Muscle of leg (tissue), 11 donors: ENCODE measurements around the gene LYRM1. TPM values are rescaled to one million over a fixed set of nuclear protein-coding genes. Genes with fewer than 3 reads are reported as not detected.

Experiments used
- DNase-seq: peaks from one replicate; pipeline ENCODE4 v3.0.0; 2013
- H3K27ac ChIP-seq: one replicate; pipeline ENCODE4 v1.5.1; 2013; ENCODE audit warnings: mild to moderate bottlenecking, low read length, control low read depth
- H3K27me3 ChIP-seq: one replicate; pipeline ENCODE4 v1.6.1; 2013; ENCODE audit warnings: low read length; ENCODE audit not compliant: control insufficient read depth, insufficient read depth
- H3K36me3 ChIP-seq: one replicate; pipeline ENCODE4 v1.6.1; 2013; ENCODE audit warnings: low read length; ENCODE audit not compliant: control insufficient read depth, insufficient read depth
- H3K4me1 ChIP-seq: one replicate; pipeline ENCODE4 v1.6.1; 2013; ENCODE audit warnings: low read length; ENCODE audit not compliant: control insufficient read depth, insufficient read depth
- H3K4me3 ChIP-seq: one replicate; pipeline ENCODE4 v1.5.1; 2013; ENCODE audit warnings: low read length, control low read depth
- H3K9me3 ChIP-seq: replicated peaks from 2 replicates; pipeline ENCODE4 v1.6.1; 2013; ENCODE audit warnings: low read depth, low read length; ENCODE audit not compliant: control insufficient read depth
- WGBS: methylation state at CpG from one replicate; pipeline ENCODE4 v1.1.5; 2013; ENCODE audit warnings: missing lambda C conversion rate; ENCODE audit not compliant: insufficient coverage; 5-methylcytosine and 5-hydroxymethylcytosine counted together
- polyA plus RNA-seq, 8 donors: library from polyadenylated mRNA; unstranded; fragments of 120-200 nt; gene quantifications; one replicate each; pipeline versions ENCODE4 v1.2.1 to v1.2.3, GENCODE V29; 2013; ENCODE audit warnings: inconsistent platforms in 1 of 8, low replicate concordance in 1 of 8; ENCODE audit not compliant: insufficient read length in 8 of 8, insufficient read depth in 1 of 8
- total RNA-seq: library from RNA; stranded (reverse); fragments of 120-200 nt; gene quantifications from one replicate; pipeline ENCODE4 v1.2.4, GENCODE V29; 2013

The LYRM1 gene
- total and polyA plus RNA-seq, 9 donors: 17.1 to 22.8 (median 20.5) TPM

DNA sequence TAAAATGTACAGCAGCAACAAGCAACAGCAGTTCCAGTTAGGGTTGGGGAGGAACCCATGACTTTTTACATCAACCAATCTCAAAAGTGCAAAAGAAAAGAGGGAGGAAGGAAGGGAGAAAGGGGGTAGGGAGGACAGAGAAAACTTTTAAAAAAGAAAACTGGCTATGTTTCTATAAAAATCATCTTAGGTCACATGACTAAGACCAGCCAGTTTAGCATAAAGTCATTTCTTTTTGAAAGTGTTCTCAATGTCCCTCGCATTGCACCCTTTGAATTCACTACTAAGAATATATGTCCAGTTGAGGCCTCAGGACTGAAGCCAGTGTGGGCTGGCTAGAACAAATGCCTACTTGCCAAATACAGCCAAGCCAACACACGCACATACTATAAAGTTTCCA, 29.3 kb upstream of the LYRM1 start:
- DNase-seq: no peak
- no peaks in the 10 kb centered on the region for H3K9me3 ChIP-seq
- no peaks in the 10 kb centered on the region for H3K36me3 ChIP-seq
- WGBS: 80% methylated on average over 1 of the region's 2 CpGs
- no peak overlapping the region for H3K27ac ChIP-seq
- no peak overlapping the region for H3K4me3 ChIP-seq
- peaks cover 26% of the 10 kb centered on the region for H3K4me1 ChIP-seq
- no peaks in the 10 kb centered on the region for H3K27me3 ChIP-seq

DNA sequence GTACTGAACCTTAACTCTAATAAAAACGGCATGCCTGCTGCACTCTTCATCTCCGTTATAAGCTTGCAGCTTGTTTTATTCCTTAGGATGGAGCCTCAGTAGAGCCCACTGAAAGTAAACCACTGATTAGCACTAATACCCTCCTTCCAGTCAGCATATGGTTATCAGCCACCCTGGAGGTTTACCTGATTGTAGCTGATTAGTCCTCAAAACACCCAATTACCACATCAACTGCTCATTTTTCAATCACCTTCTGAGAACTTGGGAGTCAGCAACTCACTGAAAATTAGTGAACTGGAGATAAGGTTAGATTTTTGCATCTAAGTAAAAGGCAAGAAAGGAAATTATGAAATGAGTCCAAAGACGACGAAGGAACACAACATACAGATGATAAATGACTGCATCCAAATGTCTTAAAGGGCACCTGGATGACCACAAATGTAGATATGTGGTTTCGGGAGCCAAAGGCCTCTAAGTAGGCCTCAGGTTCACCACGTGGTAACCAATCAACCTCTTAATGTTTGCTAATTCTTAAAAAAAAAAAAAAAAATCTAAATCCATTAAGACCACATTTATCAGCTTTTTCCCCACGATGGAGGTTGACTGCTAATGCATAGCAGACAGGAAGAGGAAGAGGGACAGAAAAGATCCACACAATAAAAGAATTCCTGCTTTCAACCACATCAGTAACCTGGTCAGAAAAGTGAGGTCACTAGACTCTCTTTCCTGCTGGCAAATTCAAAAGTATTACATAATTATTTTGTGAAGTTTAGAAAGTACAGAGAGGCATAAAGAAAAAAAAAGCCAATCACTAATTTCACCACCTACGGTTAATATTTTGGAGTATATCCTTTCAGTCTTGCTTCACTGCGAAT, 28.4 kb upstream of the LYRM1 start:
- H3K27me3 ChIP-seq: no peaks in the 10 kb centered on the region
- DNase-seq: no peak
- peaks cover 17% of the 10 kb centered on the region for H3K4me1 ChIP-seq
- H3K4me3 ChIP-seq: no peak overlapping the region
- no peaks in the 10 kb centered on the region for H3K36me3 ChIP-seq
- 68% methylated on average over 4 of the region's 9 CpGs for WGBS
- H3K27ac ChIP-seq: no peak overlapping the region
- no peaks in the 10 kb centered on the region for H3K9me3 ChIP-seq

DNA sequence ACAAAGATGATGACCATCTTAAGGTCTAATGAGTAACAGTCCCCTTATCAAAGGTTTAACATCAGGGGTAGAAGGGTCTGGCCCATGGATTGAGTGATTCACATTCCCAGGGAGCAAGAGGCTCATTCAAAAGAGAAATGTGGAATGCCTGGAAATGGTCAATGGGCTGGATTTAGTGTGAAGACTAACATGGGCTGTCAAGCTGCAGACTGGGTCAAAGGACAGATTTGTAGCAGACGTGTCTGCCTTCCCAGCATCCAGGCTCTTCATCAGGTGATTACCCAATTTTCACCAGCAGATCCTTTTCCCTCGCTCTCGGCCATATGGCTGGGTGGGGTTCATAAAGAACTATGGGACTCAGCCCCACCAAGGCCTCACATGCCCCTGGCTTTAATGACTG, 27.2 kb upstream of the LYRM1 start:
- Histone ChIP-seq H3K4me3 (no peak overlapping the region), H3K9me3 (no peaks in the 10 kb centered on the region), H3K36me3 (no peaks in the 10 kb centered on the region), H3K27ac (no peak overlapping the region), H3K4me1 (peaks cover 16% of the 10 kb centered on the region), H3K27me3 (no peaks in the 10 kb centered on the region)
- DNase-seq: no peak
- no CpG with 5 or more reads among the region's 3 CpGs for WGBS

DNA sequence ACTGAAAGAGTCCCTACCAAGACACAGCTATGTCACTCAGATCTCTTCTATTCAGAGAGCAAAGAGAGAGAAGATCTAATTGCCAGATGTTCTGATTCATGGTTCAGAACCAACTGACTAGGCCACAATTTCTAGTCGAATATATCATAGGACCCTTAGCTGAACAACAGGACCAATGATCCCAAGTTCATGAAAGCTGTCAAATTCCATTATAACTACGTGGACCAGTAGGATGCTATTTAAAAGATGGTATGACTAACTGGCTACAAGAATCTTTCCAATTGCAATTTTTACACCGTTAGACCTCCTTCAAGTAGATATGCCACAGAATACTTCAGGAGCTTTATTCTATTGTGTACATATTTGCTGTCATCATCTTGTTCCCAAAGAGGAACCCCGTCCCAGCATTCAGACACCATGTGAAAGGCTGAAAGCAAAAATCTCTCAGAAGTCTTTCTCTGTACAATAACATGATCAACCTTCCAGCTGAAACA, 26.4 kb upstream of the LYRM1 start:
- Histone ChIP-seq H3K4me3 (no peak overlapping the region), H3K27ac (no peak overlapping the region), H3K9me3 (no peaks in the 10 kb centered on the region), H3K4me1 (peaks cover 9% of the 10 kb centered on the region), H3K36me3 (no peaks in the 10 kb centered on the region), H3K27me3 (no peaks in the 10 kb centered on the region)
- WGBS: 57% methylated on average over 1 of the region's 4 CpGs
- no peak for DNase-seq

DNA sequence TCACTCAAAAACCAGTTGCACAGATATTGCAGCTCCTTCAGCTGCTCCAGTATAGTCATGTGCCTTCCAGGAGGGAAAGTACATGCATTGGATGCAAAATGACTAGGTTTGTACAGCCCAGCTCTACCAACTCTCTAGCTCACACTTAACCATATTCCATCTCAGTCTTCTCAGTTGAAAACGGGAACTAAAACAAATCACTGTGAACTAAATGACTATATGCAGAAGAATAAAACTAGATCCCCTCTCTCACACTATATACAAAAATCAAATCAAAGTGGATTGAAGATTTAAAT, 25.3 kb upstream of the LYRM1 start:
- no CpG with 5 or more reads among the region's 1 CpG for WGBS
- H3K4me3 ChIP-seq: no peak overlapping the region
- H3K36me3 ChIP-seq: no peaks in the 10 kb centered on the region
- no peaks in the 10 kb centered on the region for H3K27me3 ChIP-seq
- H3K9me3 ChIP-seq: no peaks in the 10 kb centered on the region
- no peak for DNase-seq
- H3K27ac ChIP-seq: no peak overlapping the region
- peaks cover 4% of the 10 kb centered on the region for H3K4me1 ChIP-seq

DNA sequence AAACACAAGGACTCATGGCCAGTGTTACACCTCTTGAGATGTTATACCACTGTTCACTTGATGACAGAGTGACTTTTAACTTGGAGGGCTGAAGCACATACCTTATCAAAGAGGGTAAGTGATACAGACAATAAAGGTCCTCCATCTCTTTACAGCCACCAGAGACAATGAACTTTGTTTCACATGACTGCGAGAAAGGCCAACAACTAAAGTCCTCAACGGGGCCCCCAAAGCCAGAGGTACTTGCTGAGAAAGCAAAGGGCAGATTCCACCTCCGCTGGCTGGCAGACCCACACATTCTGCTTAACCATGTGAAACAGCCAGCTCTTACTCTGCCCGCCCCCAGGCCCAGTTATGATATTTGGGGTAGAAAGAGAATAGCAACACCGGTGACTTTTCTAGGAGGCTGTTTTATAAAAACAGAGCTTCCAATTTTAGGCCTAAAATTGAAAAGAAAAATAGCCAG, 21.9 kb upstream of the LYRM1 start:
- no peak for DNase-seq
- no peak overlapping the region for H3K4me3 ChIP-seq
- H3K4me1 ChIP-seq: no peaks in the 10 kb centered on the region
- no peaks in the 10 kb centered on the region for H3K27me3 ChIP-seq
- no peak overlapping the region for H3K27ac ChIP-seq
- H3K9me3 ChIP-seq: no peaks in the 10 kb centered on the region
- no peaks in the 10 kb centered on the region for H3K36me3 ChIP-seq
- 60% methylated on average over 2 of the region's 5 CpGs for WGBS

DNA sequence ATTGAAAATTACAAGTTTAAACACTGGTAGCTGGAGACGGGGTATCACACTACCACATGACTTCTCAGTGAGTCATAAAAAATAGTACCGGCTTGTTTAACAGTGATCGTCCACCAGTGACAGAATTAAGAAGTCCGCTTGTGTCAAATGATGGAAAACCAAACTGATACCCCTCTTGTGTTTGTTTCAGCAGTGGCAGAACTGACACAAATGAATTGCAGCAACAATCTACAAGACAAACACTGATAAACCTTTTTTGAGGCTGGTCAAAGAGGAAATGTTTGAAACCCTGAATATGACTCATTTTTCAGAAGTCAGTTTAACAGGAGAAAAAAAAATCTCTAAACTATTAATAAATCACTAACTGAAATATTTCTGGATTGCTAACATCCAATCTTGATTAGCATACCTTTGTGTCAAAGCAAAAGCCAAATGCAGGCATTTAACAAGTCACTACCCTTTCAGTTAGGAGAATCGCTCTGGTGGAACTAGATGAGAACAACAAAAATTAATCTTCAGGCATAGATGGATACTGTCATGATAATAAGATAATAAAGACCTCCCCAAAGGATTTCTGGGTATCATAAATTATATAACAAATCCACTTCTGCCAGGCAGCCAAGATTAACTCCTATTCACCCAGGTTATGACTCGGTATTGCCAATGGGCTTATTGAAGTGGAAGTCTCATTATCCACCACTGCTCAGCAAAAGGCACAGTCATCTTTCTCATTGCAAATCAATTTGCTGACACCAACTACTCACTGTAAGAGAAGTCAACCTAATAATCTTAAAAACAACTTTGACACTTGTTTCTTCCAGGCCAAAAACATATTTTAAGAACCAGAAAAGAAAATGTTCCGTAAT, 21.2 kb upstream of the LYRM1 start:
- Histone ChIP-seq H3K4me3 (no peak overlapping the region), H3K27me3 (no peaks in the 10 kb centered on the region), H3K27ac (no peak overlapping the region), H3K36me3 (no peaks in the 10 kb centered on the region), H3K4me1 (no peaks in the 10 kb centered on the region), H3K9me3 (no peaks in the 10 kb centered on the region)
- 66% methylated on average over 3 of the region's 7 CpGs for WGBS
- no peak for DNase-seq

DNA sequence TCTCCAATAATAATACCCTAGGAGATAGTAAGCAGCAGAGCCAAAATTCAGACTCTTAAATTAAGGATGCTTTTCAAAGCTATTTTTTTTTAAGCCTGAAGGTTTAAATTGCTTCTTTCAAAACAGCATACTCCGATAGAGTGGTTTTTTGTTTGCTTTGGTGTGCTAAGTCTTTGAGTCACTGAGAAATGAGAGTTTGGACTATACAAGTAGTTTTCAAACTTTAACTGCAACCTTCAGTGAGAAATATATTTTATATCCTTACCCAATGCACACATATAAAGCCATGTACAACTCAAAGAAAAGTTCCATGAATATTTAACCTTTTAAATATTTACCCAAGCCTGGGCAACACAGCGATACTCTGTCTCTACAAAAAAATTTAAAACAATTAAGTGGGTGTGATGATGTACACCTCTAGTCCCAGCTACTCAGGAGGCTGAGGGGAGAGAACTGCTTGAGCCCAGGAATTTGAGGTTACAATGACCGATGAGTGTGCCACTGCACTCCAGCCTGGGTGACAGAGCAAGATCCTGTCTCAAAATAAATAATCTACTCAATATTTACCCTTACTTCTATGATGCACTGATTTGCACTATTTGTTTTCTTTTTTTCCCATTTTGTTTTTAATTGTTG, 19.6 kb upstream of the LYRM1 start:
- DNase-seq: no peak
- no CpG with 5 or more reads among the region's 3 CpGs for WGBS
- H3K4me1 ChIP-seq: no peaks in the 10 kb centered on the region
- H3K4me3 ChIP-seq: no peak overlapping the region
- H3K9me3 ChIP-seq: no peaks in the 10 kb centered on the region
- H3K27me3 ChIP-seq: no peaks in the 10 kb centered on the region
- H3K36me3 ChIP-seq: no peaks in the 10 kb centered on the region
- no peak overlapping the region for H3K27ac ChIP-seq

DNA sequence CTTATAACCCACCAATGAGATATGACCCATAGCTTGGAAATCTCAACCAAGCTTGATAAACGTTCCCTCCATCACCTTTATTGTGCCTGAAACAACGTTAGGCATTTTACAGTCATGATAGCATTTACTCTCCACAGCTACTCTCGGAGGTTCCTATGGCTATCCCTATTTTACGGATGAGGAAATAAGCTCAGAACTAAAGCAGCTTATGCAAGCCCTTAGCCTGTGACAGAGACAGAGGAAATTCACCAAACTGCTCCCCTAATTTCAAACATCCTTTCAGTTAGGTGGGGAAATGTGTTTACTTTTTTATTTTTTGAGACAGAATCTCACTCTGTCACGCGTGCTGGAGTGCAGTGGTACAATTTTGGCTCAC, 19.1 kb upstream of the LYRM1 start:
- no peaks in the 10 kb centered on the region for H3K4me1 ChIP-seq
- no peak for DNase-seq
- WGBS: 79% methylated on average over 3 of the region's 6 CpGs
- no peaks in the 10 kb centered on the region for H3K36me3 ChIP-seq
- no peak overlapping the region for H3K27ac ChIP-seq
- H3K9me3 ChIP-seq: no peaks in the 10 kb centered on the region
- no peak overlapping the region for H3K4me3 ChIP-seq
- no peaks in the 10 kb centered on the region for H3K27me3 ChIP-seq
